ENCODE measurements around the gene PRG2.
"Not testable (repeated sequence)": the region's sequence is repeated elsewhere in the genome, so short reads cannot be mapped to it uniquely, and the experiment has no call there.

Gene PRG2

DNA sequence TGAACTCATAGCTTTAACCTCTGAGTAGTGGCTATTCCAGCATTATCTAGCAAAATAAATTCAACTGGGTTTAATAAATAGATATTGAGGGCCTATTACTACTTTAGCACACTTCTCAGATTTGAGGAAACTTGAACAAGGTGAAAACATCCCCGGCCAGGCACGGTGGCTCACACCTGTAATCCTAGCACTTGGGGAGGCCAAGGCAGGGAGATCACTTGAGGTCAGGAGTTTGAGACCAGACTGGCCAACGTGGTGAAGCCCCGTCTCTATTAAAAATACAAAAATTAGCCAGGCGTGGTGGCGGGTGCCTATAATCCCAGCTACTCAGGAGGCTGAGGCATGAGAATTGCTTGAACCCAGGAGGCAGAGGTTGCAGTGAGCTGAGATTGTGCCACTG lies 53.6 kb downstream of the PRG2 start:
- not testable (repeated sequence) for H3K9me3 Mint-ChIP-seq, H3K27me3 Mint-ChIP-seq
- Mint-ChIP-seq H3K4me1 (peaks cover 34% of the 10 kb centered on the region), H3K36me3 (peaks cover 14% of the 10 kb centered on the region), H3K27ac (peak overlapping the region; percentile 100), H3K4me3 (peak overlapping the region; percentile 93)

Data from activated naive CD4-positive, alpha-beta T cell treated with anti-CD3 and anti-CD28 coated beads, Interleukin-2, amount 50 U/mL, for 24 hours (primary cell).